ENCODE results near the gene EFNB3. TPM values are rescaled to one million over a fixed set of nuclear protein-coding genes. Genes with fewer than 3 reads are reported as not detected.

Gene EFNB3
- total and polyA plus RNA-seq, 10 of the 15 experiments (the other 5 are each of a cell fraction or from before 2014, with no cell fraction given) = 0.01 to 0.13 (median 0.04) TPM; not detected in 5

GRCh38 chr17:7740481-7741001, 35.5 kb downstream of the EFNB3 start:
- no peak for FAIRE-seq
- Histone ChIP-seq H3K36me3 (ENCODE audit: control insufficient read depth in 2 of 2, insufficient read depth in 2 of 2, low read length in 1 of 2) (no peaks in the 10 kb centered on the region), H3K9ac (ENCODE audit: control insufficient read depth, insufficient read depth, low read length) (no peak overlapping the region), H3K4me1 (ENCODE audit: control insufficient read depth, insufficient read depth, low read length) (no peaks in the 10 kb centered on the region), H3K4me3 (no peak overlapping the region), H3K79me2 (ENCODE audit: control insufficient read depth, insufficient read depth, low read length) (no peaks in the 10 kb centered on the region), H3K27me3 (replicated peaks in 1 of 2; ENCODE audit: control insufficient read depth in 2 of 2, insufficient read depth in 2 of 2, low read length in 1 of 2) (no peaks in the 10 kb centered on the region; a peak in 2 of 4 replicates), H3K4me2 (ENCODE audit: control insufficient read depth, insufficient read depth) (no peak overlapping the region), H4K20me1 (ENCODE audit: control insufficient read depth, insufficient read depth) (no peaks in the 10 kb centered on the region), H3K27ac (ENCODE audit: control insufficient read depth, insufficient read depth) (no peak overlapping the region), H2AFZ (ENCODE audit: control insufficient read depth, low read depth, low read length) (no peak overlapping the region), H3K9me3 (replicated peaks; ENCODE audit: control insufficient read depth, insufficient read depth, low read length) (no peaks in the 10 kb centered on the region)
- ATAC-seq = no peak
- TF ChIP-seq RAD21 (IDR thresholded peaks at IDR 0.05; ENCODE audit: insufficient read depth, low read depth, low read length) (no peak), TCF7 (IDR thresholded peaks at IDR 0.05; ENCODE audit: borderline replicate concordance) (no peak), IKZF1 (conservative IDR thresholded peaks at IDR 0.05) (no peak), E2F4 (IDR thresholded peaks at IDR 0.05; ENCODE audit: low read depth, low read length) (no peak)
- TF ChIP-seq, protein P1, sequence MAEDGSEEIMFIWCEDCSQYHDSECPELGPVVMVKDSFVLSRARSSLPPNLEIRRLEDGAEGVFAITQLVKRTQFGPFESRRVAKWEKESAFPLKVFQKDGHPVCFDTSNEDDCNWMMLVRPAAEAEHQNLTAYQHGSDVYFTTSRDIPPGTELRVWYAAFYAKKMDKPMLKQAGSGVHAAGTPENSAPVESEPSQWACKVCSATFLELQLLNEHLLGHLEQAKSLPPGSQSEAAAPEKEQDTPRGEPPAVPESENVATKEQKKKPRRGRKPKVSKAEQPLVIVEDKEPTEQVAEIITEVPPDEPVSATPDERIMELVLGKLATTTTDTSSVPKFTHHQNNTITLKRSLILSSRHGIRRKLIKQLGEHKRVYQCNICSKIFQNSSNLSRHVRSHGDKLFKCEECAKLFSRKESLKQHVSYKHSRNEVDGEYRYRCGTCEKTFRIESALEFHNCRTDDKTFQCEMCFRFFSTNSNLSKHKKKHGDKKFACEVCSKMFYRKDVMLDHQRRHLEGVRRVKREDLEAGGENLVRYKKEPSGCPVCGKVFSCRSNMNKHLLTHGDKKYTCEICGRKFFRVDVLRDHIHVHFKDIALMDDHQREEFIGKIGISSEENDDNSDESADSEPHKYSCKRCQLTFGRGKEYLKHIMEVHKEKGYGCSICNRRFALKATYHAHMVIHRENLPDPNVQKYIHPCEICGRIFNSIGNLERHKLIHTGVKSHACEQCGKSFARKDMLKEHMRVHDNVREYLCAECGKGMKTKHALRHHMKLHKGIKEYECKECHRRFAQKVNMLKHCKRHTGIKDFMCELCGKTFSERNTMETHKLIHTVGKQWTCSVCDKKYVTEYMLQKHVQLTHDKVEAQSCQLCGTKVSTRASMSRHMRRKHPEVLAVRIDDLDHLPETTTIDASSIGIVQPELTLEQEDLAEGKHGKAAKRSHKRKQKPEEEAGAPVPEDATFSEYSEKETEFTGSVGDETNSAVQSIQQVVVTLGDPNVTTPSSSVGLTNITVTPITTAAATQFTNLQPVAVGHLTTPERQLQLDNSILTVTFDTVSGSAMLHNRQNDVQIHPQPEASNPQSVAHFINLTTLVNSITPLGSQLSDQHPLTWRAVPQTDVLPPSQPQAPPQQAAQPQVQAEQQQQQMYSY (CRISPR knock-in tag; IDR thresholded peaks at IDR 0.05) = no peak
- TF ChIP-seq, protein P2, sequence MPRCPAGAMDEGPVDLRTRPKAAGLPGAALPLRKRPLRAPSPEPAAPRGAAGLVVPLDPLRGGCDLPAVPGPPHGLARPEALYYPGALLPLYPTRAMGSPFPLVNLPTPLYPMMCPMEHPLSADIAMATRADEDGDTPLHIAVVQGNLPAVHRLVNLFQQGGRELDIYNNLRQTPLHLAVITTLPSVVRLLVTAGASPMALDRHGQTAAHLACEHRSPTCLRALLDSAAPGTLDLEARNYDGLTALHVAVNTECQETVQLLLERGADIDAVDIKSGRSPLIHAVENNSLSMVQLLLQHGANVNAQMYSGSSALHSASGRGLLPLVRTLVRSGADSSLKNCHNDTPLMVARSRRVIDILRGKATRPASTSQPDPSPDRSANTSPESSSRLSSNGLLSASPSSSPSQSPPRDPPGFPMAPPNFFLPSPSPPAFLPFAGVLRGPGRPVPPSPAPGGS (IDR thresholded peaks at IDR 0.05; ENCODE audit: borderline replicate concordance, insufficient read depth, low read depth, low read length, poor library complexity, severe bottlenecking) = no peak
- ChIA-PET RAD21 (ENCODE audit: unreplicated experiment) (no interaction called here), SMC1A (ENCODE audit: uncharacterized antibody, unreplicated experiment) (interaction anchor here (0.6 kb wide), 1 partner anchor 357 kb away, joined by 3 read pairs; no protein-coding TSS in a partner anchor), POLR2A (no interaction called here), CTCF (no interaction called here)
- BruUV-seq (replicated peaks) = no TSS peak
- 43% methylated on average over 42 of the region's 42 CpGs for WGBS (ENCODE audit: insufficient coverage, insufficient replicate concordance, low lambda C conversion rate, missing lambda C conversion rate)
- intact Hi-C loops (cut with micrococcal nuclease; ENCODE audit: unreplicated experiment) = loop anchor here (5.0 to 10.0 kb wide), 3 partner anchors 84 to 317 kb away; no protein-coding TSS in a partner anchor
- DNase-seq (ENCODE audit: low read depth, low spot score) = no peak
- in situ Hi-C loops (cut with MboI) = no loop called here
